HG03354 (cell line): ENCODE measurements around the gene ZNF496.
"Not testable (repeated sequence)": the region's sequence is repeated elsewhere in the genome, so short reads cannot be mapped to it uniquely, and the experiment has no call there.

ENCODE experiments used
- ATAC-seq: cut with Tn5 transposase; IDR thresholded peaks from one replicate; pipeline ENCODE4 v1.9.1; 2021; ENCODE audit warnings: mild to moderate bottlenecking; ENCODE audit not compliant: unreplicated experiment, poor library complexity, severe bottlenecking

Gene ZNF496

DNA sequence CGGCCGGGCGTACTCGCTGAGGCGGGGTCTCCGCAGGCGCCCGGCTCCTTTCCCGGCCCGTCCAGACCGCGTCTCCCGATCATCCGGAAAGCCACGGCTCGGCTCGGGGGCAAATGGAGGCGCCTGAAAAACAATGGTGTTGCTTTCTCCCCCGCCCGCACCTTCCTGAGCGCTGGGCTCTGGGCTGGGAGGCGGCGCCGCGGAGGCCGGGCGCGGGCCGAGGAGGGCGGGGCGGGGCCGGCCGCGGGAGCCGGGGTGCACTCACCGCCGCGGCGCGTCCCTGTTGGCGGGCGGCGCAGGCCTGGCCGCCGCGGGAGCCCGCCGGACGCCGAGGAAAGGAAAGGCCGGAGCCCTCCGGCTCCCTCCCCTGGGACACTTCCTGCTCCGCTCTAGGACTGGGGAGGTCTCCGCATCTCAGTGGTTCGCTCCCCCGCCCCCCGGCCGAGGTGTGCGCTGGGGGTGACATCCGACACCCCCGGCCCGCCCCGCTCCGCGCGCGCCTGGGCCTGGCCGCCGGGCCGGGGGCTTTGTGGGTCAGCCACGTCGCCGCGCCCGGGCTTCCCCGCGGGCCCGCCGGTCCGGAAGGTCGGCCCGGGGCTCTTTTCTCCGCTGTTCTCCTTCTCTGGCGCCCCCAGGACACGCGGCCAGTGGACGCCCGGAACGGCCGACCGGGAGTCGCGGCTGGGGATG, at the start of gene ZNF496:
TSS of gene ZNF496 (minus strand) at position 343 of the 690 bp plus-strand sequence. CDS start 2,289 bp downstream, outside the sequence.
- peak; percentile 72 for ATAC-seq

GRCh38 chr1:247378334-247379073, 46.8 kb upstream of the ZNF496 start:
- no peak for ATAC-seq

DNA sequence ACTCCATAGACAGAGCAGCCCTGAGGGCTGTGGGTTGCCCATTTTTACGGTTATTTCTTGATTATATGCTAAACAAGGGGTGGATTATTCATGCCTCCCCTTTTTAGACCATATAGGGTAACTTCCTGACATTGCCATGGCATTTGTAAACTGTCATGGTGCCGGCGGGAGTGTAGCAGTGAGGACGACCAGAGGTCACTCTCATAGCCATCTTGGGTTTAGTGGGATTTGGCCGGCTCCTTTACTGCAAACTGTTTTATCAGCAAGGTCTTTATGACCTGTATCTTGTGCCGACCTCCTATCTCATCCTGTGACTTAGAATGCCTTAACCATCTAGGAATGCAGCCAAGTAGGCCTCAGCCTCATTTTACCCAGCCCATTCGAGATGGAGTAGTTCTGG, 46.0 kb upstream of the ZNF496 start:
- ATAC-seq, result not testable (repeated sequence)

DNA sequence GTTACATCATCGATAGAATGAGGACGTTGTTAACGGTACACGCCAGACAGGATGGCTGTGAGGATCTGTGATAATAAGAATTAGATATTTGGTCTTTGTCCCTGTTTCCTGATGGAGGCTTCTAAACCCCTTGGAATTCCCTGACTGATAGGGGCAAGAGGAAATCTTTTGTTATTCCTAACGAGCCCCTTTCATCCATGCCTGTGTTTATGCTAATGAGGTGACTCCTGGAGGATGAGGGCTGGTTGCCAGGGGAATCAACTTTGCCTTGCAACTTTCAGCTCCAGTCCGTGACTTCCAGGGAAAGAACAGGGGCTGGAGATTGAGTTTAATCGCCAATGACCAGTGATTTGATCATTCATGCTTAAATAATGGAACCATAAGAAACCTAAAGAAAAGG, 45.0 kb upstream of the ZNF496 start:
- ATAC-seq, result no peak

- no peak for ATAC-seq
Observed at GRCh38 chr1:247375747-247376146, 44.1 kb upstream of the ZNF496 start.

DNA sequence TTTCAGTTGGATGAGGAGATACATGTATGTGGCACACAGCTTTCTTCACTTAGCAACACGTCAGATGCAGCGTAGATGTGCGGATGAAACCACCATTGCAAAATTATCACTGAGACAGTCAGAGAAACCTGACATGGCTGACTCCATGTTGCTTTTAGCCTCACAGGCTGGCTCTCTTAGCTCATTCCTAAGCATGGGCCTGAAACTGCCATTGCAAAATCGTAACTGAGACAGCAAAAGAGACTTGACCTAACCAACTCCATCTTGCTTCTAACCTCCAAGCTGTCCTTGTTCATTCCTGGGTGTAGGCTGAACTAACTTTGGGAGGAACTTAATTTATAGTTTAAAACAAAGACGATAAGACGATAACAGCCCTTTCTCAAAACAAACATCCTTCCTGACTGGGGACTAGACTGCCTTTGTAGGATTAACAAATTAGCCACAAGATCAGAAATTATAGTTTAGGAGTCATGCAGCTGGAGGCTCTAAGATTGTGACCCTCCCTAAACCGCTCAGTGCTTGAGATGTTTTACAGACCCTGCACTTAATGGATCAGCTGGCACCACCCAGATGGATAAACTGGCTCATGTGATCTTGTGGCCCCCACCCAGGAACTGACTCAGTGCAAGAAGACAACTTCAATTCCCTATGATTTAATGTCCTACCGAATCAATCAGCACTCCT, 43.1 kb upstream of the ZNF496 start:
- not testable (repeated sequence) for ATAC-seq

GRCh38 chr1:247373721-247374141, 42.1 kb upstream of the ZNF496 start:
- peak; percentile 88 for ATAC-seq

GRCh38 chr1:247371801-247372259, 40.2 kb upstream of the ZNF496 start:
- ATAC-seq, result no peak

DNA sequence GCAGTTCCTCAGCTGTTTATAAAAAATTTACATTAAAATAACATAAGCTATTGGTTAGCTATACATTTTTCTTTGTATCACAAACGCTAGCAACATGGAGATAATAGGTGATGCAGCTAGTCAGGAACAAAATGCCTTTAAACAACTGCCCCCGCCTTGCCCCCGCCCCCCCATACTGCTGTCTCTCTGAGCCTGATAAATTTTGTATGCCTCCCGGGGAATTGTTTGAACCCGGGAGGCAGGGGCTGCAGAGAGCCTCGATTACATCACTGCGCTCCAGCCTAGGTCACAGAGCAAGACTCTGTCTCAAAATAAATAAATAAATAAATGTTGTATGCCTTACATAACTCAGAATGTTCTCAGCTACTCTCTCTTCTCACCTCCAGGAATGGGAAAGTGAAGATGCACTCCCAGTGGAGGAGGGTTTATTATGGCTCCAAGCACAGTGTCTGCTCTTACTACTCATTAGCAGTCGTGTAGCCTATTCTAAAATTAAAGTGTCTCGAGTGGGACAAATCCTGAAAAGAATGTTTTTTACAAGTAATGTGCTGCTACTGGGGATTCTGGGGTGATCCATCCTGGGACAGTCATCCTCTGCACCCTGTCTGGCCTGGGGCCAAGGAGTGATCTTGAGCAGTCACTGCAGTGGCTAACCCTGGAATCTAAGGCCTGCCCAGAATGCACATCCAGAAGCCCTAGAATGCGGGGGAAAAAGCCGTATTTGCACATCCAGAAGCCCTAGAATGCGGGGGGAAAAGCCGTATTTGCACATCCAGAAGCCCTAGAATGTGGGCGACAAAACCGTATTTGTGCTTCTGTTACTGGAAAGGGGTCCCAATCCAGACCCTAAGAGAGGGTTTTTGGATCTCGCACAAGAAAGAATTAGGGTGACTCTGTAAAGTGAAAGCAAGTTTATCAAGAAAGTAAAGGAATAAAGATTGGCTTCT, 39.4 kb upstream of the ZNF496 start:
- no peak for ATAC-seq

GRCh38 chr1:247368490-247369145, 37.0 kb upstream of the ZNF496 start:
- no peak for ATAC-seq

- ATAC-seq, result no peak
Observed at GRCh38 chr1:247367786-247368422, 36.2 kb upstream of the ZNF496 start.

DNA sequence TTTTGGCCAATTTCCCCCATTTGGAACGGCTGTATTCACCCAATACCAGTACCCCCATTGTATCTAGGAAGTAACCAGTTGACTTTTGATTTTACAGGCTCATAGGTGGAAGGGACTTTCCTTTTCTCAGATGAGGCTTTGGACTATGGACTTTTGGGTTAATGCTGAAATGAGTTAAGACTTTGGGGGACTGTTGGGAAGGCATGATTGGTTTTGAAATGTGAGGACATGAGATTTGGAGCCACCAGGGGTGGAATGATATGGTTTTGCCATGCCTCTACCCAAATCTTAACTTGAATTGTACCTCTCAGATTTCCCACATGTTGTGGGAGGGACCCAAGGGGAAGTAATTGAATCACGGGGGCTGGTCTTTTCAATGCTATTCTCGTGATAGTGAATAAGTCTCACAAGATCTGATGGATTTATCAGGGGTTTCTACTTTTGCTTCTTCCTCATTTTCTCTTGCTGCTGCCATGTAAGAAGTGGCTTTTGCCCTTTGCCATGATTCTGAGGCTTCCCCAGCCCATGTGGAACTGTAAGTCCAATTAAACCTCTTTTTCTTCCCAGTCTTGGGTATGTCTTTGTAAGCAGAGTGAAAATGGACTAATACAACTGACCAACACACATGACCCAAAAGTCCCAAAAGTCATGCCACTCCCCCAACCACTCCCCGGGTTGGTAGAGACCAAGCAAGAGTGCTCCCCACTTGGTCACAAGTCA, 35.4 kb upstream of the ZNF496 start:
- no peak for ATAC-seq

GRCh38 chr1:247366345-247366744, 34.7 kb upstream of the ZNF496 start:
- not testable (repeated sequence) for ATAC-seq

GRCh38 chr1:247365023-247365422, 33.4 kb upstream of the ZNF496 start:
- ATAC-seq, result no peak

DNA sequence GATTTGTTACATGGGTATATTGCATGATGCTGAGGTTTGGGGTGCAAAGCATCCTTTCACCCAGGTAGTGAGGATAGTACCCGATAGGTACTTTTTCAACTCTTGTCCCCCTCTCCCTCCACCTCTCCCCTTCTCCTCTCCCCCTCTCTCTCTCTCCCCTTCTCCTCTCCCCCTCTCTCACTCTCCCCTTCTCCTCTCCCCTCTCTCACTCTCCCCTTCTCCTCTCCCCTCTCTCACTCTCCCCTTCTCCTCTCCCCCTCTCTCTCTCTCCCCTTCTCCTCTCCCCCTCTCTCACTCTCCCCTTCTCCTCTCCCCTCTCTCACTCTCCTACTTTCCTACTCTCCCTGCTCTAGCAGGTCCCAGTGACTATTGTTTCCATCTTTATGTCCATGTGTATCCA, 31.3 kb upstream of the ZNF496 start:
- not testable (repeated sequence) for ATAC-seq

DNA sequence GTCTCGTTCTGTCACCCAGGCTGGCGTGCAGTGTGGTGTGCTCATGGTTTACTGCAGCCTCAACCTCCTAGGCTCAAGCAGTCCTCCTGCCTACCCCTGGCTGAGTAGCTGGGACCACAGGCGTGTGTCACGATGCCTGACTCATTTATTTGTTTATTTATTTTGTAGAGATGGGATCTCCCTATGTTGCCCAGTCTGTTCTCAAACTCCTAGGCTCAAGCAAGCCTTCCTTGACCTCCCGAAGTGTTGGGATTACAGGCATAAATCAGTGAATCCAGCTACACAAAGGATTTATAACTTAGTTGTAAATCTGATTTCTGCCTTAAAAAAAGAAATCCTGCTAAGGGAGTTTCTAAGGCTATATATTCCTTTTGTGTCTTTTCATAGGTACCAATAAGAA, 30.5 kb upstream of the ZNF496 start:
- no peak for ATAC-seq

- ATAC-seq, result no peak
Observed at GRCh38 chr1:247360991-247361731, 29.5 kb upstream of the ZNF496 start.
